ENCODE measurements around the gene LDB2. TPM values are rescaled to one million over a fixed set of nuclear protein-coding genes. Genes with fewer than 3 reads are reported as not detected.

Gene LDB2
- total RNA-seq, 4 donors from 2014 or later: 7.0 to 26.4 (median 18.1) TPM

GRCh38 chr4:16496501-16496900 is 401.9 kb downstream of the LDB2 start:
- DNase-seq (no peak), ATAC-seq (no peak)
- H3K4me1 ChIP-seq: no peaks in the 10 kb centered on the region
- H3K27ac ChIP-seq: no peak overlapping the region
- no peaks in the 10 kb centered on the region for H3K9me3 ChIP-seq
- H3K27me3 ChIP-seq: no peaks in the 10 kb centered on the region
- no peak overlapping the region for H3K4me3 ChIP-seq
- H3K36me3 ChIP-seq: no peaks in the 10 kb centered on the region
- intact Hi-C loops (cut with DNase I; ENCODE audit: low total_unique reads) (no loop called here), in situ Hi-C loops (cut with MboI; ENCODE audit: low sequenced_read_pairs in 4 of 4) (no loop called here)
- TF ChIP-seq POLR2A (IDR thresholded peaks at IDR 0.05) (no peak), CTCF (IDR thresholded peaks at IDR 0.05 in 4 of 5, conservative IDR thresholded peaks at IDR 0.05 in 1 of 5) (no peak)

GRCh38 chr4:16492872-16493271 is 405.6 kb downstream of the LDB2 start:
- TF ChIP-seq CTCF (IDR thresholded peaks at IDR 0.05 in 4 of 5, conservative IDR thresholded peaks at IDR 0.05 in 1 of 5): no peak
- no peak for TF ChIP-seq POLR2A (IDR thresholded peaks at IDR 0.05)
- no peaks in the 10 kb centered on the region for H3K27me3 ChIP-seq
- ATAC-seq (no peak), DNase-seq (no peak)
- no peaks in the 10 kb centered on the region for H3K4me1 ChIP-seq
- no peaks in the 10 kb centered on the region for H3K36me3 ChIP-seq
- intact Hi-C loops (cut with DNase I; ENCODE audit: low total_unique reads) (no loop called here), in situ Hi-C loops (cut with MboI; ENCODE audit: low sequenced_read_pairs in 4 of 4) (no loop called here)
- H3K27ac ChIP-seq: no peak overlapping the region
- H3K9me3 ChIP-seq: no peaks in the 10 kb centered on the region
- no peak overlapping the region for H3K4me3 ChIP-seq

- no peak for DNase-seq
- H3K9me3 ChIP-seq: no peaks in the 10 kb centered on the region
- in situ Hi-C loops (cut with MboI; ENCODE audit: low sequenced_read_pairs in 4 of 4) (no loop called here), intact Hi-C loops (cut with DNase I; ENCODE audit: low total_unique reads) (no loop called here)
- no peak overlapping the region for H3K27ac ChIP-seq
- H3K36me3 ChIP-seq: no peaks in the 10 kb centered on the region
- TF ChIP-seq CTCF (IDR thresholded peaks at IDR 0.05 in 4 of 5, conservative IDR thresholded peaks at IDR 0.05 in 1 of 5) (no peak), POLR2A (IDR thresholded peaks at IDR 0.05) (no peak)
- no peaks in the 10 kb centered on the region for H3K27me3 ChIP-seq
- no peak overlapping the region for H3K4me3 ChIP-seq
- ATAC-seq: no peak
- no peaks in the 10 kb centered on the region for H3K4me1 ChIP-seq
Observed at GRCh38 chr4:16489226-16489625, 409.2 kb downstream of the LDB2 start.

- Histone ChIP-seq H3K36me3 (no peaks in the 10 kb centered on the region), H3K27ac (no peak overlapping the region), H3K4me3 (no peak overlapping the region), H3K27me3 (no peaks in the 10 kb centered on the region), H3K9me3 (no peaks in the 10 kb centered on the region), H3K4me1 (no peaks in the 10 kb centered on the region)
- in situ Hi-C loops (cut with MboI; ENCODE audit: low sequenced_read_pairs in 4 of 4): no loop called here
- DNase-seq (no peak), ATAC-seq (no peak)
- no peak for TF ChIP-seq CTCF (IDR thresholded peaks at IDR 0.05 in 4 of 5, conservative IDR thresholded peaks at IDR 0.05 in 1 of 5)
- TF ChIP-seq POLR2A (IDR thresholded peaks at IDR 0.05): no peak
- intact Hi-C loops (cut with DNase I; ENCODE audit: low total_unique reads): no loop called here
Observed at GRCh38 chr4:16488084-16488483, 410.4 kb downstream of the LDB2 start.

- Histone ChIP-seq H3K4me3 (no peak overlapping the region), H3K27ac (no peak overlapping the region), H3K36me3 (no peaks in the 10 kb centered on the region), H3K27me3 (no peaks in the 10 kb centered on the region), H3K4me1 (peaks cover 6 to 12% of the 10 kb centered on the region in 2 donors), H3K9me3 (no peaks in the 10 kb centered on the region)
- no peak for DNase-seq
- no peak for TF ChIP-seq POLR2A (IDR thresholded peaks at IDR 0.05)
- TF ChIP-seq CTCF (IDR thresholded peaks at IDR 0.05 in 4 of 5, conservative IDR thresholded peaks at IDR 0.05 in 1 of 5): no peak
- intact Hi-C loops (cut with DNase I; ENCODE audit: low total_unique reads): no loop called here
- in situ Hi-C loops (cut with MboI; ENCODE audit: low sequenced_read_pairs in 4 of 4): no loop called here
- ATAC-seq: no peak
Observed at GRCh38 chr4:16484711-16485110, 413.7 kb downstream of the LDB2 start.
